ENCODE data around the gene ADAMTSL1. TPM values are rescaled to one million over a fixed set of nuclear protein-coding genes. Genes with fewer than 3 reads are reported as not detected.

Gene ADAMTSL1
- total and polyA plus RNA-seq, 2 donors (not counting 3 experiments of a cell fraction or from before 2014, with no cell fraction given): 15.0 to 18.4 TPM

- FAIRE-seq (no peak), DNase-seq (ENCODE audit: low read depth, low spot score) (peak; percentile 43)
- Histone ChIP-seq H3K36me3 (ENCODE audit: control insufficient read depth in 2 of 2, extremely low read depth in 1 of 2, insufficient read depth in 2 of 2, low read length in 2 of 2) (no peaks in the 10 kb centered on the region), H4K20me1 (replicated peaks; ENCODE audit: control insufficient read depth, extremely low read depth, insufficient read depth, low read length) (no peaks in the 10 kb centered on the region), H3K9ac (replicated peaks; ENCODE audit: extremely low read depth, insufficient read depth, low read length) (no peak overlapping the region), H2AFZ (ENCODE audit: low read depth, low read length) (no peak overlapping the region), H3K9me1 (replicated peaks; ENCODE audit: control insufficient read depth, extremely low read depth, insufficient read depth, low read length) (no peaks in the 10 kb centered on the region), H3K27ac (ENCODE audit: insufficient read depth, low read depth, low read length) (no peak overlapping the region), H3K4me3 (replicated peaks in 1 of 3; ENCODE audit: insufficient read depth in 1 of 3, low read depth in 1 of 3, low read length in 3 of 3) (no peak overlapping the region), H3K4me1 (ENCODE audit: control insufficient read depth, extremely low read depth, insufficient read depth, low read length) (no peaks in the 10 kb centered on the region), H3K27me3 (ENCODE audit: control insufficient read depth in 2 of 2, insufficient read depth in 2 of 2, low read length in 2 of 2) (no peaks in the 10 kb centered on the region), H3K4me2 (ENCODE audit: insufficient read depth, low read length) (no peak overlapping the region), H3K79me2 (ENCODE audit: control insufficient read depth, insufficient read depth, low read length) (no peaks in the 10 kb centered on the region), H3K9me3 (replicated peaks; ENCODE audit: control insufficient read depth, insufficient read depth, low read length) (no peaks in the 10 kb centered on the region)
- intact Hi-C loops (cut with micrococcal nuclease) (no loop called here), dilution Hi-C loops (cut with MboI; ENCODE audit: extremely low pct_ligation_motif_present, low sequenced_read_pairs) (no loop called here)
- no TSS peak for BruUV-seq (replicated peaks)
- ChIA-PET POLR2A (no interaction called here), CTCF (interaction anchor here (0.5 to 1.0 kb wide), 2 partner anchors 17 to 475 kb away, joined by 3 read pairs; no protein-coding TSS in a partner anchor)
- no peak for TF ChIP-seq MYC (IDR thresholded peaks at IDR 0.05; ENCODE audit: low read depth, low read length)
- TF ChIP-seq EZH2 (IDR thresholded peaks at IDR 0.05; ENCODE audit: borderline replicate concordance, low read depth, low read length, severe bottlenecking): no peak
- TF ChIP-seq POLR2A (IDR thresholded peaks at IDR 0.05; ENCODE audit: low read depth, low read length): no peak
Measured at GRCh38 chr9:18730241-18730640, 256.3 kb downstream of the ADAMTSL1 start.

GRCh38 chr9:18739127-18739526, 265.2 kb downstream of the ADAMTSL1 start:
- no peaks in the 10 kb centered on the region for H3K4me1 ChIP-seq (ENCODE audit: control insufficient read depth, extremely low read depth, insufficient read depth, low read length)
- H3K27ac ChIP-seq (ENCODE audit: insufficient read depth, low read depth, low read length): no peak overlapping the region
- DNase-seq (ENCODE audit: low read depth, low spot score) (no peak), FAIRE-seq (no peak)
- H4K20me1 ChIP-seq (replicated peaks; ENCODE audit: control insufficient read depth, extremely low read depth, insufficient read depth, low read length): no peaks in the 10 kb centered on the region
- no peaks in the 10 kb centered on the region for H3K79me2 ChIP-seq (ENCODE audit: control insufficient read depth, insufficient read depth, low read length)
- H3K9me3 ChIP-seq (replicated peaks; ENCODE audit: control insufficient read depth, insufficient read depth, low read length): no peaks in the 10 kb centered on the region
- CTCF ChIA-PET: interaction anchor here (1.4 kb wide), 1 partner anchor 12 kb away, joined by 5 read pairs; no protein-coding TSS in a partner anchor
- BruUV-seq (replicated peaks): no TSS peak
- no peak overlapping the region for H3K4me2 ChIP-seq (ENCODE audit: insufficient read depth, low read length)
- no peaks in the 10 kb centered on the region for H3K27me3 ChIP-seq (ENCODE audit: control insufficient read depth in 2 of 2, insufficient read depth in 2 of 2, low read length in 2 of 2)
- TF ChIP-seq MAX (IDR thresholded peaks at IDR 0.05; ENCODE audit: insufficient read depth, insufficient read length) (no peak), POLR2A (IDR thresholded peaks at IDR 0.05; ENCODE audit: low read depth, low read length) (no peak), GATA2 (IDR thresholded peaks at IDR 0.05; ENCODE audit: insufficient read depth, insufficient read length, low read depth, low read length) (no peak), CTCF (IDR thresholded peaks at IDR 0.05; ENCODE audit: extremely low read depth in 1 of 2, insufficient read depth in 1 of 2, low read depth in 1 of 2, low read length in 2 of 2) (no peak), JUN (IDR thresholded peaks at IDR 0.05; ENCODE audit: borderline replicate concordance, insufficient read depth, insufficient read length, low read depth) (no peak), EZH2 (IDR thresholded peaks at IDR 0.05; ENCODE audit: borderline replicate concordance, low read depth, low read length, severe bottlenecking) (no peak), POLR2AphosphoS5 (IDR thresholded peaks at IDR 0.05; ENCODE audit: insufficient read depth, low read depth, low read length) (no peak), MYC (IDR thresholded peaks at IDR 0.05; ENCODE audit: low read depth, low read length) (no peak), FOS (IDR thresholded peaks at IDR 0.05; ENCODE audit: borderline replicate concordance, insufficient read depth, low read length) (no peak)
- H3K36me3 ChIP-seq (ENCODE audit: control insufficient read depth in 2 of 2, extremely low read depth in 1 of 2, insufficient read depth in 2 of 2, low read length in 2 of 2): no peaks in the 10 kb centered on the region
- intact Hi-C loops (cut with micrococcal nuclease): no loop called here
- no peak overlapping the region for H3K4me3 ChIP-seq (replicated peaks in 1 of 3; ENCODE audit: insufficient read depth in 1 of 3, low read depth in 1 of 3, low read length in 3 of 3)
- dilution Hi-C loops (cut with MboI; ENCODE audit: extremely low pct_ligation_motif_present, low sequenced_read_pairs): no loop called here
- H3K9me1 ChIP-seq (replicated peaks; ENCODE audit: control insufficient read depth, extremely low read depth, insufficient read depth, low read length): no peaks in the 10 kb centered on the region
- no peak overlapping the region for H3K9ac ChIP-seq (replicated peaks; ENCODE audit: extremely low read depth, insufficient read depth, low read length)
- POLR2A ChIA-PET: no interaction called here
- no peak overlapping the region for H2AFZ ChIP-seq (ENCODE audit: low read depth, low read length)
